HG02981 (cell line): ENCODE measurements around the gene KCNQ1.
A peak's percentile ranks its signal among the peaks of the same experiment; 100 is the strongest.

Source experiments
- ATAC-seq: cut with Tn5 transposase; IDR thresholded peaks from one replicate; pipeline ENCODE4 v1.9.1; 2021; ENCODE audit warnings: mild to moderate bottlenecking, moderate library complexity; ENCODE audit not compliant: unreplicated experiment

The KCNQ1 gene

DNA sequence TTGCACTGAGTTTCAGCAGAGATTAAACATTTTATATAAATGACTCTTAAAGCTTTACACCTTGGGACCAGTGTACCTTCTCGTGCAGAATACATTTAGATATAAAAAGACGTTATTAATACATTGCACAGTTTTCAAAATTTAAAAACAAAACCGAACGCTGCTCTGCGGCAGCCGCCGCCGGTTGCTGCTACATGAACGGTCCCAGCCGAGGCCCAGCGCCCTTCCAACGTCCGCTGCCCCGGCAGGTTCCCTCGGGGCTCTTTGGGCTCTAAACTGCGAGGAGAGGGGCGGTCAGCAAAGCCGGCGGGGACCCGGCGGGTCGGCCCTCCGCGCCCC, 438.8 kb downstream of the KCNQ1 start:
- no peak for ATAC-seq

GRCh38 chr11:2883979-2884815, 439.4 kb downstream of the KCNQ1 start:
- no peak for ATAC-seq

- ATAC-seq: no peak
Observed at GRCh38 chr11:2885017-2885677, 440.3 kb downstream of the KCNQ1 start.

DNA sequence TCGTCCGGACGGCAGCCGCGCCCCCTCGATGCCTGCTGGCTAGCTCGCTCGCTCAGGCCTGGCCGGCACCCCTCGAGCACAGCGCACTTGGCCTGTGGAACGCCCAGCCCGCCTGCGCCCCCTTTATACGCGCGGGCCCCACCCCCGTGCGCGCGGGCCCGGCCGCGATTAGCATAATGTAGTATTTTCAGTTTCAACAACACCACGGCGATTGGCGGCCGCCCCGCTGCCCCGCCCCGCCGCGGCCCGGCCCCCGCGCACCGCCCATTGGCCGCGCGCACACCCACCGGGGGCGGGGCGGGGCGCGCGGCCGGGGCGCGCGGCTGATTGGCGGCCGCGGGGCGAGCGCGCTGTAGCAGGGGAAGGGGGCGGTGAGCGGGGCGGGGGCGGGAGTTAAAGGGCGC, 440.9 kb downstream of the KCNQ1 start, which contains the start of gene CDKN1C:
Gene CDKN1C, minus strand, starts transcription at position 98 of the 404 bp plus-strand sequence. CDS start 319 bp downstream, outside the sequence.
- ATAC-seq: peak; percentile 57

GRCh38 chr11:2886191-2886894, 441.5 kb downstream of the KCNQ1 start:
- ATAC-seq: peak; percentile 8

DNA sequence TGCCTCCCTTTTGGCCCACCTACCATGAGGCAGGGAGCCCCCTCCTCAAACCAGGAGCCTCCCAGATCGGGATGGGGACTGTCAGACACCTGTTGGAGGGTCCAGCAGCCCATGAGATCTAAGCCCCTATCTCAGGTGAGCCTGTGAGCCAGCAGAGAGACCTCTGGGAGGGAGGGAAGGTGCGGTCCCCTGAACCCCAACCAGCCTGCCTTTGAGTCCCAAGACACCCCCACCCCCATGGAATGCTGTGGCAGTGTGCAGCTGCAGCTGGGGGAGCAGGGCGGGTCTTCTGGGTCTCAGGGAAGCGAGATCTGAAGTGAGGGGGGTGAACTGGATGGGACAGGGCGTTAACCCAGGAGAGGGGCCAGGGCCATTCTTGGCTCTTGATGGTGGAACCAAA, 442.1 kb downstream of the KCNQ1 start:
- ATAC-seq: no peak

DNA sequence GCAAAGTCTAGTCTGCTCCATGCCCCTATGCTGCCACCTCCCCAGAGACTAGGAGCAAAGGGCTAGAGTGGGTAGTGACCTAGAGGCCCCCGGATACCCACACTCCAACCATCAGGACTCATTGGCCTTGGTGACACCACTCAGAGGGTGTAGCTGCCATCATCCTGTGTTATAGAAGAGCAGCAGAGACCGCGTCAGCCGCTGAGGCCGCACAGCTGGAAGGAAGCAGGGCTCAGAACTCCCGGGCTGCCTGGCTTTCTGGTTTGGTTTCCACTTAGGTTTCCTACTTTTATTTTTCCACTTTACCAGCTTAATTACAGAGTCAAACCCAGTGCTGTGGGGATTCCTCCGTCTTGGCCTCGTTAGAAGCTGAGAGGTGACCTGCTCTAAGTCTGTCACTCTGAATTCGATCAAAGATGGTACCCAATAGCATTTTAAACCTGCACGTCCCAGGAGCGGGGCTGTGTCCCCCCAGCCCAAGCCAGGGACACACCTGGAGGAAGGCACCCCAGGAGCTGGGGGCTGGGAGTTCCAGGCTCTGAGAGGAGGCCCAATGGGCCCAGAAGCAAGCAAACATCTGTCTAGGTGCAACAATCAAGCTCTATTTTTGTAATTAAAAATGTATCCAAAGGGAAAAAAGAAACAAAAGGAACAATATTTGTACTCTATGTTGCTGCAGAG, 442.8 kb downstream of the KCNQ1 start:
- ATAC-seq: no peak

GRCh38 chr11:2888266-2888968, 443.6 kb downstream of the KCNQ1 start:
- no peak for ATAC-seq

DNA sequence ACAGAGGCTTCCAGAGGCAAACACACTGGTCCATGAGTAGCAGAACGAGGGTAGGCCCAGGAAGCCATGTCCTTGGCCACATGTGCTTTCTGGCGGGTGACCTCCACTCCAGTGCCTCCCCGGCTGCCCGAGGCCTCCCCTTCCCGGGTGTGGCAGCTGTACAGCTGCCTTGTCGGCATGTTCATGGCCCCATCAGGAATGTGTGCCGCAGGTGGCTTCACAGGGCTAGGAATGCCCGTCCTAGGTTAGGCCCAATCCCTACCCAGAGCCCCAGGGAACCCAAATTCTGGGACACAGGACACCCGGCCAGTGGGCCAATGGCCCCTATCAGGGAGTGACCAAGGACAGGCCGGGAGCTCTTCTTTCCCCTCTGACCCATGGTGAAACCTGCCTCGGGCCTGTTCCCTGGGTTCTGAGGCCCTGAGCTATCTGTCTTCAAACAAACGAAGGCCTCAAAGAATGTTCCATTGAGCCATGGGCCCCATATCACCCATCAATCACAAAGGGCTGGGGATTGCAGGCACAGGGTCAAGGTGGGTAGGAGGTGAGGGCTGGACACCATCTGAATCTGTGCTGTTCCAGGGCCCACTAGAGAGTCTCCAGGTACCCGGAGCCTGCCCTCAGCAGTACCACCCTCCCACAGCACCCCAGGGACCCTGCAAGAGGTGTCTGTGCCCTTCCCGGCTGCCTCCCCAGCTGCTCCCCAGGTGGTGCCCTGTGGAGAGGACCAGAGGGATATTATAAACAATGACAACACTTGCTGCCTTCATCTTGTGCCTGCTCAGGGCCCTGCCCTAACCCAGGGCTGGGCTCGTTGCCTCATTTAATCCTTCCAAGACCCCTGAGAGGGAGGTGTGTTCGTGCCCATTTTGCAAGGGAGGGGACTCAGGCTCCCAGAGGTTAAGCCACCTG, 444.8 kb downstream of the KCNQ1 start:
- no peak for ATAC-seq

DNA sequence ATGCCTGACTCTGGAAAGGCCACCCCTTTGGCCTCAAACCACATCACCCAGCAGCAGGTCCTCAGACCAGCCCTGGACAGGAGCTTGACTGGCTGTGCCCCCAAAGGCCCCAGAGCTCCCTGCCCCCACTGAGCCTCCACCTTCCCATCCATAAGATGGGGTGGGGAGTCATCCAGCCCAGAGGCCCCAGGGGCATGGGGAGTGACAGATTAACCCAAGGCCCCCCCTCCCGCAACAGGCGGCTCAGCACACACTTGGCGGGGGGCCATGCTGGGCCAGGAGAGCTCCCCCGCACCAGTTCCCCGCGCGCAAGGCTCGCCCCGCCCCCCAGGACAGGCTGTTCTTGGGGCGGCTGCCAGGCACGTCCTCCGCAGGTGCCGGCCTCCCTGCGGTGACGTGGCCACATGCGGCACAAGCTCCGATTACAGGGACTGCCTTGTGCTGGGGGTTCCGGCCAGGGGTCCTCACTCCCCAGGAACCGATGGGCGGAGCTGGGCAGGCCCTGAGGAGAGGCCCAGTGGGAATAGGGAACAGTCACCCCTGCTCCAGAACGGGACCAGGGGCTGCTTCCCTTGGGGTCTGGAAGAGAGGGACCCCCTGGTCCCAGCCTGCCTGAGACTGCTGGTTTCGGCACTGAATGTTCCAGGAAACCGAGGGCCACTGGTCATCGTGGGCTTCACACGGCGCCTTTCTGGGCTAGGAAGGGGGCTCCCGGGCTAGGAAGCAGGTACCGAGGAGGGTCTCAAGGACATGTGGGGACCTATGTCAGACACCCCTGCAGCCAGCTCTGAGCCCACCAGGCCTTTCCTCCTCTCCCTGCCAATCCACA, 445.9 kb downstream of the KCNQ1 start:
- no peak for ATAC-seq

DNA sequence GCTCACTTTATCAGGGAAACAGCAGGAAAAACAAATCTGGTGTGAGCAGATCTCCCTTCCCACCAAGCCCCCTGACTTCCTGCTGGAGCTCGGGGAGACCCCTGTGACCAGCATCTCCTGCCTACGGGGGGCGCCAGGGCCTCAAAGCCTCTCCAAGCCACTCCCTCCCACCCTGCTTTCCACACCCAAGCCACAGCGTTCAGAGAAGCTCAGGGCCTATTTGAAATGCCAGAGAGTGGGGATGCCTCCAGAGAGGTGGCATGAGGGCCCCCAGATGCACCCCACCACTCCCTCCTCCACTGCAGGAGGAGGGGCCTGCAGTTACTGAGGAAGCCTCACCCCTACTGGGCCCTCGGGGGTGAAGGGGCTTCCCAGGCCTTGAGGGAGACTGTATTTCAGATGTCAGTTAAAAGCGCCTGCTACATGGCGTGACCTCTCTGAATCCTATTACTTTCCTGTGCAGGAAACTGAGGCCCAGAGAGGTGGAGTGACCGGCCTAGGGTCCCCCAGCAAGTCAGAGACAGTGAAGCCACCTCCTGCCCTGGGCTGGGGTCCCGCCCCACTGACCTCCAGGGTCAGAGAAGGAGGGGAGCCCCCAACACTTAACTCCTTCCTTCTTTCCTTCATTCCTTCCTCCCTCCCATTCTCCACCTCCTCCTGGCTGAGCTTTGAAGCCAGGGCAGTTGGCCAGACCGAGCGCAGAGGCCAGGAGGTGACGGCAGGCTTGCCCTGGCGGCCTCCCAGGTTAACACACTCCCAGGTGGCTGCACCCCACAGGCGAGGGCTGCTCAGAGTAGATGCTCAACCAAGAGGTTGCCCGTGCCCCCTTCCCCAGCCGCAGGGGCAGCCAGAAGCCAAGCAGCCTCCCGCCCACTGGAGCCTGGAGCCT, 446.8 kb downstream of the KCNQ1 start:
- no peak for ATAC-seq

DNA sequence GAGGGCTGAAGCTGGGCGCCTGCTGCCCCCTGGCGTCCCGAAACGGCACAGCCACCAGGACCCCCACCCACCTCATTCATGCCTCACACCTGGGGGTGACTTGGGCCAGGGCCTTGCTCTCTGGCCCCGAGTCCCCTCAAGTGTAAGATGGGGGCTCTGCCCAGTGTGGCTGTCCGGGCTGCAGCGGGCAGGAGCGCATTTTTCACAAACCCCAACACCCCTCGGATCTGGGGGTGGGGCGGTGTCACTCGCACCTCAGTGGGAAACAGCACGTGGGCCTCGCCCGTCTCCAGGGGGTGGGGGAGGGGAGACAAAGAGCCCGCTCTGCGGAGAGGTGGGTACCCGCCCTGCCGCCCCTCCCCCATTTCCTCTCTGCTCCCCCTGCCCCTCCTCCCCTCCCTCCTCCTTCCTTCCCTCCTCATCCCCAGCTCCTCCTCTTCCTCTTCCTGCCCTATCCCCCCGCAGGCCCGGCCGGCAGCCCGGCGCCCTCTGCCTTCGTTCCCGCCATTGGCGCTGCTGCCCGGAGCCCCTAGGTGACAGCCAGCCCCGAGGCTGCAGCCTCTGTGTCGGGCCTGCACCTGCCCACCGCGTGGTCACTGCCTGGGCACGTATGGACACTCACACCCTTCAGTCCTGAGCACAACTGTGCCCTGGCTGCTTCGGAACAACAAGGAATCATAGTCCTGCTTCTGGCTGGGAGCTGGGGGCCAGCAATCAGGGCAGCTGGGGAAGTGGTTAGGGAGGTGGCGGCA, 447.6 kb downstream of the KCNQ1 start:
- no peak for ATAC-seq

- no peak for ATAC-seq
Observed at GRCh38 chr11:2892967-2893528, 448.2 kb downstream of the KCNQ1 start.

DNA sequence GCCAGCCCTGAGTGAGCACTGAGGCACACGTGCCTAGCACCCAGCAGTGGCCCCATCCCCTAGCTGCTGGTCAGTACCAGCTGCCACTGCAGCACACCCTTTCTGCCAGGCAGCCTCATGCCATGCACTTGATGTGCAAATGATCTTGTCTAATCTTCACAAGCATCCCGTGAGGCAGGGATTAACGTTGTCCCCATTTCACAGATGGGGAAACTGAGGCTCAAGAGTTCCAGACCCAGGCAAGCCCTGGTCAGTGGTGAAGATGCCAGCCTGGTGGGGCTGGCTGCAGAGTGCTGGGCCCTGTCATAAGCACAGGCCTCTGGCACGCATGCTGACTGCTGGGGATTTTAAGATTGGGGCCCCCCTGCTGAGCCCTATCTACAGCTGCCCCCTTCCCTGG, 449.1 kb downstream of the KCNQ1 start:
- ATAC-seq: no peak

- ATAC-seq: no peak
Observed at GRCh38 chr11:2896047-2896446, 451.2 kb downstream of the KCNQ1 start.

- no peak for ATAC-seq
Observed at GRCh38 chr11:2897048-2897447, 452.2 kb downstream of the KCNQ1 start.
